HL-60 (cell line): Measurements from ENCODE around the gene SHH.

Experiments used
- POLR2AphosphoS5 ChIP-seq: IDR thresholded peaks from 2 replicates; pipeline ENCODE4 v1.6.1; 2012; ENCODE audit warnings: low read depth
- TF ChIP-seq, protein P1 (sequence below): IDR thresholded peaks from one replicate; pipeline ENCODE4 v1.5.1; 2011; ENCODE audit warnings: low read length, control low read depth, inconsistent platforms; ENCODE audit not compliant: insufficient read depth

DNA sequence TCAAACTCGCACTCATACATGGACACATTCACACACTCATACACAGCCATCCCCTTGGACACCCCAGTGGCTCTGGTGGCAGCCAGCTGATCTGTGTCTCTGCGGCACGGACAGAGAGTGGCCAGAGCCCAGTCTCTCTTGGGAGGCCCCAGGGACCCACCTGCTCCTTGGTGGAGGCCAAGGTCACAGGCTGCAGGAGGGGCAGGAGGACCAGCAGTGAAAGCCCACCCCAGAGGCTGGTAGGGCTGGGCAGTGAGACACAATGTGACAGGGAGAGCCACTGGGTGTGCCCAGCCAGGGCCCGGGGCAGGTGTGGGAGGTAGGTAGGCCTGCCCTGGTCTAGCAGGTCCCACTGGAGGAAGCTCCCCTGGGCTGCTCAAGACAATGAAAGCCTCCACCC lies 18.5 kb downstream of the SHH start:
- TF ChIP-seq POLR2AphosphoS5, result no peak
- TF ChIP-seq, protein P1, sequence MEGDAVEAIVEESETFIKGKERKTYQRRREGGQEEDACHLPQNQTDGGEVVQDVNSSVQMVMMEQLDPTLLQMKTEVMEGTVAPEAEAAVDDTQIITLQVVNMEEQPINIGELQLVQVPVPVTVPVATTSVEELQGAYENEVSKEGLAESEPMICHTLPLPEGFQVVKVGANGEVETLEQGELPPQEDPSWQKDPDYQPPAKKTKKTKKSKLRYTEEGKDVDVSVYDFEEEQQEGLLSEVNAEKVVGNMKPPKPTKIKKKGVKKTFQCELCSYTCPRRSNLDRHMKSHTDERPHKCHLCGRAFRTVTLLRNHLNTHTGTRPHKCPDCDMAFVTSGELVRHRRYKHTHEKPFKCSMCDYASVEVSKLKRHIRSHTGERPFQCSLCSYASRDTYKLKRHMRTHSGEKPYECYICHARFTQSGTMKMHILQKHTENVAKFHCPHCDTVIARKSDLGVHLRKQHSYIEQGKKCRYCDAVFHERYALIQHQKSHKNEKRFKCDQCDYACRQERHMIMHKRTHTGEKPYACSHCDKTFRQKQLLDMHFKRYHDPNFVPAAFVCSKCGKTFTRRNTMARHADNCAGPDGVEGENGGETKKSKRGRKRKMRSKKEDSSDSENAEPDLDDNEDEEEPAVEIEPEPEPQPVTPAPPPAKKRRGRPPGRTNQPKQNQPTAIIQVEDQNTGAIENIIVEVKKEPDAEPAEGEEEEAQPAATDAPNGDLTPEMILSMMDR, result no peak
